HL-60 (cell line): Measurements from ENCODE around the gene DYSF.
A peak's percentile ranks its signal among the peaks of the same experiment; 100 is the strongest.

Experiments used
- DNase-seq, 2 experiments: peaks; one replicate each; pipeline ENCODE4 v3.0.0-alpha.2; 2010 to 2020; ENCODE audit warnings: low read depth in 1 of 2, low spot score in 1 of 2
- H3K27ac ChIP-seq: fragments of 250-450 bp; sonication (Bioruptor Pico); replicated peaks from 2 replicates; pipeline ENCODE4 v1.5.1; 2020; ENCODE audit warnings: mild to moderate bottlenecking, moderate library complexity
- H3K27me3 ChIP-seq: fragments of 250-450 bp; sonication (Bioruptor Pico); 2 replicates; pipeline ENCODE4 v1.5.1; 2021; ENCODE audit warnings: mild to moderate bottlenecking, moderate library complexity; ENCODE audit not compliant: insufficient read depth, poor library complexity, severe bottlenecking
- H3K4me3 ChIP-seq: replicated peaks from 2 replicates; pipeline ENCODE4 v1.5.1; 2011; ENCODE audit warnings: mild to moderate bottlenecking, control low read depth, low read length; ENCODE audit not compliant: insufficient read depth
- CTCF ChIP-seq: IDR thresholded peaks from one replicate; pipeline ENCODE4 v1.5.1; 2011; ENCODE audit warnings: low read length, control low read depth, inconsistent platforms; ENCODE audit not compliant: insufficient read depth
- GABPA ChIP-seq: IDR thresholded peaks from 2 replicates; pipeline ENCODE4 v1.6.1; 2012; ENCODE audit warnings: low read depth
- POLR2AphosphoS5 ChIP-seq: IDR thresholded peaks from 2 replicates; pipeline ENCODE4 v1.6.1; 2012; ENCODE audit warnings: low read depth
- REST ChIP-seq: IDR thresholded peaks from 2 replicates; pipeline ENCODE4 v1.6.1; 2012; ENCODE audit warnings: low read depth; ENCODE audit not compliant: insufficient replicate concordance
- SPI1 ChIP-seq: IDR thresholded peaks from 2 replicates; pipeline ENCODE4 v1.6.1; 2012; ENCODE audit warnings: low read depth, mild to moderate bottlenecking, borderline replicate concordance

DYSF gene

GRCh38 chr2:71710367-71711132 is 257.2 kb downstream of the DYSF start:
- no peaks in the 10 kb centered on the region for H3K27me3 ChIP-seq
- no peak overlapping the region for H3K27ac ChIP-seq
- DNase-seq, result no peak
- H3K4me3 ChIP-seq, result no peak overlapping the region
- no peak for TF ChIP-seq GABPA
- TF ChIP-seq SPI1, result no peak
- TF ChIP-seq POLR2AphosphoS5, result no peak
- no peak for TF ChIP-seq CTCF
- no peak for TF ChIP-seq REST

GRCh38 chr2:71711133-71711855 is 257.9 kb downstream of the DYSF start:
- H3K27ac ChIP-seq, result no peak overlapping the region
- no peaks in the 10 kb centered on the region for H3K27me3 ChIP-seq
- no peak overlapping the region for H3K4me3 ChIP-seq
- DNase-seq, result peak in 1 of 2 experiments; percentile 2
- TF ChIP-seq SPI1 (no peak), GABPA (no peak), REST (no peak), POLR2AphosphoS5 (no peak), CTCF (no peak)

- no peak for DNase-seq
- H3K27ac ChIP-seq, result no peak overlapping the region
- H3K4me3 ChIP-seq, result no peak overlapping the region
- H3K27me3 ChIP-seq, result no peaks in the 10 kb centered on the region
- TF ChIP-seq GABPA, result no peak
- no peak for TF ChIP-seq SPI1
- TF ChIP-seq POLR2AphosphoS5, result no peak
- TF ChIP-seq REST, result no peak
- TF ChIP-seq CTCF, result no peak
These were observed 258.9 kb downstream of the DYSF start for GRCh38 chr2:71712158-71712818.
